ENCODE measurements around the gene INCENP.
A peak's percentile ranks its signal among the peaks of the same experiment; 100 is the strongest.

The INCENP gene

GRCh38 chr11:62171261-62171723, 47.5 kb downstream of the INCENP start:
- TF ChIP-seq, protein P1, sequence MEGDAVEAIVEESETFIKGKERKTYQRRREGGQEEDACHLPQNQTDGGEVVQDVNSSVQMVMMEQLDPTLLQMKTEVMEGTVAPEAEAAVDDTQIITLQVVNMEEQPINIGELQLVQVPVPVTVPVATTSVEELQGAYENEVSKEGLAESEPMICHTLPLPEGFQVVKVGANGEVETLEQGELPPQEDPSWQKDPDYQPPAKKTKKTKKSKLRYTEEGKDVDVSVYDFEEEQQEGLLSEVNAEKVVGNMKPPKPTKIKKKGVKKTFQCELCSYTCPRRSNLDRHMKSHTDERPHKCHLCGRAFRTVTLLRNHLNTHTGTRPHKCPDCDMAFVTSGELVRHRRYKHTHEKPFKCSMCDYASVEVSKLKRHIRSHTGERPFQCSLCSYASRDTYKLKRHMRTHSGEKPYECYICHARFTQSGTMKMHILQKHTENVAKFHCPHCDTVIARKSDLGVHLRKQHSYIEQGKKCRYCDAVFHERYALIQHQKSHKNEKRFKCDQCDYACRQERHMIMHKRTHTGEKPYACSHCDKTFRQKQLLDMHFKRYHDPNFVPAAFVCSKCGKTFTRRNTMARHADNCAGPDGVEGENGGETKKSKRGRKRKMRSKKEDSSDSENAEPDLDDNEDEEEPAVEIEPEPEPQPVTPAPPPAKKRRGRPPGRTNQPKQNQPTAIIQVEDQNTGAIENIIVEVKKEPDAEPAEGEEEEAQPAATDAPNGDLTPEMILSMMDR (IDR thresholded peaks at IDR 0.05) = peak; percentile 77

DNA sequence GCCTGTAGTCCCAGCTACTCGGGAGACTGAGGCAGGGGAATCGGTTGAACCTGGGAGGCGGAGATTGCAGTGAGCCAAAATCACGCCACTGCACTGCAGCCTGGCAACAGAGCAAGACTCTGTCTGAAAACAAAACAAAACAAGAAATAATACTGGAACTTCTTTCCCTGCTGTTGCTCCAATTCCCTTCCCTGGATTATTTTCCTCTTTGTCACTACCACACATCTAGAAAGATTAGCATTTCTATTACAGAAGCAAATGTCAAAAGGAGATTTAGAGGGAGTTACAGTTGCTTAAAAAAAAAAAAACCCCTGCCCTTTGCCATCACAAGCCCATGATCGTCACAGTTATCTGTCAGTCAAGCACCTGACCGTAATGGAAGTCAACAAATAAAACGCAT, 48.5 kb downstream of the INCENP start:
- TF ChIP-seq, protein P1 (IDR thresholded peaks at IDR 0.05) = no peak

- TF ChIP-seq, protein P1 (IDR thresholded peaks at IDR 0.05) = no peak
Measured at GRCh38 chr11:62176766-62177165, 53.0 kb downstream of the INCENP start.

DNA sequence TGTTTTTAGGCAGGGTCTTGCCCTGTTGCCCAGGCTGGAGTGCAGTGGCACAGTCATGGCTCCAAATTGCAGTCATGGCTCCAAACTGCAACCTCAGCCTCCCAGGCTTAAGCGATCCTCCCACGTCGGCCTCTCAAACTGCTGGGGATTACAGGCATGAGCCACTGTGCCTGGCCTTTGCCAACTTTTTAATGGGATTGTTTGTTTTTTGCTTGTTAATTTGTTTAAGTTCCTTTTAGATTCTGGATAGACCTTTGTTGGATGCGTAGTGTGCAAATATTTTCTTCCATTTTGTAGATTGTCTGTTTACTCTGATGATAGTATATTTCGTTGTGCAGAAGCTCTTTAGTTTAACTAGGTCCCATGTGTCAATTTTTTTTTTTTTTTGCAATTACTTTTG, 56.2 kb downstream of the INCENP start:
- TF ChIP-seq, protein P1 (IDR thresholded peaks at IDR 0.05) = no peak

GRCh38 chr11:62181097-62181496, 57.3 kb downstream of the INCENP start:
- TF ChIP-seq, protein P1 (IDR thresholded peaks at IDR 0.05) = no peak

GRCh38 chr11:62182147-62182891, 58.5 kb downstream of the INCENP start:
- TF ChIP-seq, protein P1 (IDR thresholded peaks at IDR 0.05) = no peak

DNA sequence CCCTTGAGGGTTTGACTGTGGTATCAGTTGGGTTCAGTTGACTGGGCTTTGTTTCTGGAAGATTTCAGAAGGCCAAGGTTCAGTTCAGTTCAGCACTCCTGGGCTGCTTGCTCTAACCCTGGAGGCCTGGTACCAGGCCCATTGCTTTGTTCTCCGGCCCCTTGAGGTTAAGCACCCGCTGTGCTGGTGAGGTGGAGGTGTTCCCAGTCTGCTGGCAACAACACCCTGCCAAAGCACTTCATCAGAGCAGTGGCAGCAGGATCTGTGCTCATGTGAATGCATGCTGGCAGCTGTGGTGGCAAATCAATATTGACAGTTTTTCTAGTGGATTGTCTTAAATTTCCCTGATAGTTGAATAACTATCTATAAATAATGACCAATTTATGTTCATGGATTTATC, 62.4 kb downstream of the INCENP start:
- TF ChIP-seq, protein P1 (IDR thresholded peaks at IDR 0.05) = no peak

Measured in LNCAP (cell line).